SH-SY5Y (cell line): ENCODE results near the gene HOXC5.

Experiments used
- GATA2 ChIP-seq: IDR thresholded peaks from 2 replicates; pipeline ENCODE4 v1.6.1; 2011; ENCODE audit warnings: mild to moderate bottlenecking, low read depth, low read length
- GATA3 ChIP-seq: IDR thresholded peaks from 2 replicates; pipeline ENCODE4 v1.6.1; 2011; ENCODE audit warnings: low read depth, mild to moderate bottlenecking, low read length, moderate library complexity

GRCh38 chr12:54028314-54029201, 4.3 kb upstream of the HOXC5 start, which contains the start of gene HOXC6:
- no peak for TF ChIP-seq GATA2
- no peak for TF ChIP-seq GATA3
